ENCODE measurements around the gene LRRC7.

GRCh38 chr1:70153739-70154138 is 586.0 kb downstream of the LRRC7 start:
- no peak for TF ChIP-seq CTCF (IDR thresholded peaks at IDR 0.05)
- TF ChIP-seq POLR2A (IDR thresholded peaks at IDR 0.05), result no peak

All from gastroesophageal sphincter (tissue), 3 donors.